Small intestine (tissue), 7 donors: Measurements from ENCODE around the gene ARL6IP4. TPM values are rescaled to one million over a fixed set of nuclear protein-coding genes. Genes with fewer than 3 reads are reported as not detected.

Experiments
- DNase-seq, 2 donors: peaks; one replicate each; pipeline versions ENCODE4 v3.0.0 to v3.0.0-alpha.2; 2013
- FAIRE-seq: peaks from 2 replicates; lab custom pipeline; 2012; peaks lifted over from hg19 to GRCh38; lab: Jason Lieb, UNC
- H3K27ac ChIP-seq, 3 donors: one replicate each; pipeline ENCODE4 v1.5.1; 2013; ENCODE audit warnings: low read length in 2 of 3, mild to moderate bottlenecking in 2 of 3, control low read depth in 1 of 3, inconsistent platforms in 1 of 3, low read depth in 1 of 3, moderate library complexity in 1 of 3
- H3K27me3 ChIP-seq, 3 donors: one replicate each; pipeline ENCODE4 v1.6.1; 2013; ENCODE audit warnings: low read length in 3 of 3, inconsistent platforms in 1 of 3; ENCODE audit not compliant: control insufficient read depth in 3 of 3, insufficient read depth in 3 of 3
- H3K36me3 ChIP-seq, 3 donors: one replicate each; pipeline ENCODE4 v1.6.1; 2013; ENCODE audit warnings: low read length in 3 of 3, inconsistent platforms in 1 of 3, low read depth in 1 of 3, mild to moderate bottlenecking in 1 of 3, moderate library complexity in 1 of 3; ENCODE audit not compliant: control insufficient read depth in 3 of 3, insufficient read depth in 2 of 3
- H3K4me1 ChIP-seq, 3 donors: one replicate each; pipeline ENCODE4 v1.6.1; 2013; ENCODE audit warnings: low read length in 2 of 3, inconsistent platforms in 1 of 3, low read depth in 1 of 3, mild to moderate bottlenecking in 1 of 3, moderate library complexity in 1 of 3; ENCODE audit not compliant: control insufficient read depth in 3 of 3, insufficient read depth in 2 of 3
- H3K4me3 ChIP-seq, 3 donors: one replicate each; pipeline ENCODE4 v1.5.1; 2013; ENCODE audit warnings: low read length in 3 of 3, control low read depth in 1 of 3, inconsistent platforms in 1 of 3, low read depth in 1 of 3, mild to moderate bottlenecking in 1 of 3, moderate library complexity in 1 of 3
- H3K9me3 ChIP-seq, 2 donors: one replicate each; pipeline ENCODE4 v1.6.1; 2013; ENCODE audit warnings: low read depth in 1 of 2, low read length in 1 of 2; ENCODE audit not compliant: control insufficient read depth in 2 of 2, insufficient read depth in 1 of 2
- WGBS, 3 donors: extraction: QIAGEN DNeasy Blood & Tissue Kit; methylation state at CpG; one replicate each; pipeline ENCODE4 v1.1.7; 2013; 5-methylcytosine and 5-hydroxymethylcytosine counted together
- polyA plus RNA-seq, 4 donors: library from polyadenylated mRNA; stranded (reverse) in 3 of 4; unstranded in 1 of 4; fragments of 200-250 nt in 3 of 4; fragments of 120-200 nt in 1 of 4; gene quantifications; one replicate each; pipeline versions ENCODE4 v1.2.1 to v1.2.3, GENCODE V29; 2013
- donor health status: healthy with polysubstance abuse.
- donor health status: control.
- donor health status: control.
- donor health status: Bipolar disorder and iron deficiency.
- donor health status: healthy.

The ARL6IP4 gene
- polyA plus RNA-seq, 4 donors, result 197 to 434 (median 332) TPM

DNA sequence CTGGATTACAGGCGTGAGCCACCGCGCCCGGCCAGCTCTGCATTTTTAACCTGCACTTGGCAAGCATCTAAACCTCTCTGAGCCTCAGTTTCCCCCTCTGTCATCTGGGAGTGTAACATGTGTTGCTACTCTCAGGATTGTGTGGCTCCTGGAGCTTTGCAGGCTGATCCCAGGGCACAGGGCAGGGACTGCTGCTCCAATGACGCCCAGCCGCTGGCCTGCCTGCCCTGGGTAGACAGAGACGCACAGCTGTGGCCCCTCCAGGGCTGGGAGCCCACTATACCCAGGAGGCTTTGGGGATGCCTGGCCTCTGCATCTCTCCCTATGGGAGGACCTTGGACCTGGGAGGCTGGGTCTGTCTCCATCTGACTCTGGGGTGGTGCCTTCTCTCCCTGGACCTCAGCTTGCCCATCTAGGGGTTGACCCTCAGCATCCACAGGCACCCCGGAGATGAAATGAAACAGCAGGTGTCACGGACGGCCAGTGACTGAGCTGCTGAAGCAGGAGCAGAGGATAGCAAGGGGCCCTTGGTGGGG lies 13.7 kb downstream of the ARL6IP4 start:
- Histone ChIP-seq H3K4me1 (peaks cover 0 to 17% (median 0%) of the 10 kb centered on the region in 3 donors), H3K27ac (peak overlapping the region in 2 of 3 donors; percentile 36 to 85), H3K9me3 (no peaks in the 10 kb centered on the region), H3K4me3 (no peak overlapping the region), H3K27me3 (no peaks in the 10 kb centered on the region), H3K36me3 (peaks cover 0 to 69% (median 0%) of the 10 kb centered on the region in 3 donors)
- FAIRE-seq (no peak), DNase-seq (peak in 1 of 2 donors; percentile 21)
- 67 to 85% (median 75%) methylated on average over 10 of the region's 10 CpGs for WGBS, 3 donors

GRCh38 chr12:122994781-122995502 lies 14.5 kb downstream of the ARL6IP4 start:
- DNase-seq (no peak), FAIRE-seq (no peak)
- Histone ChIP-seq H3K27me3 (no peaks in the 10 kb centered on the region), H3K4me1 (peaks cover 0 to 17% (median 0%) of the 10 kb centered on the region in 3 donors), H3K27ac (no peak overlapping the region), H3K4me3 (no peak overlapping the region), H3K9me3 (no peaks in the 10 kb centered on the region), H3K36me3 (peaks cover 0 to 72% (median 0%) of the 10 kb centered on the region in 3 donors)
- 90 to 92% (median 91%) methylated on average over 12 to 13 of the region's 13 CpGs for WGBS, 3 donors

GRCh38 chr12:122995503-122996187 lies 15.2 kb downstream of the ARL6IP4 start:
- Histone ChIP-seq H3K36me3 (peaks cover 0 to 72% (median 0%) of the 10 kb centered on the region in 3 donors), H3K27me3 (no peaks in the 10 kb centered on the region), H3K27ac (no peak overlapping the region), H3K4me3 (no peak overlapping the region), H3K9me3 (no peaks in the 10 kb centered on the region), H3K4me1 (peaks cover 0 to 17% (median 0%) of the 10 kb centered on the region in 3 donors)
- DNase-seq (no peak), FAIRE-seq (no peak)
- 75 to 80% (median 77%) methylated on average over 19 to 20 of the region's 20 CpGs for WGBS, 3 donors

GRCh38 chr12:122996188-122996601 lies 15.7 kb downstream of the ARL6IP4 start:
- 81 to 94% (median 93%) methylated on average over 6 to 7 of the region's 7 CpGs for WGBS, 3 donors

GRCh38 chr12:122996621-122997342 lies 16.3 kb downstream of the ARL6IP4 start:
- WGBS, 3 donors, result 91 to 93% (median 91%) methylated on average over 15 to 16 of the region's 16 CpGs

More at GRCh38 chr12:122996188-122996601, 15.7 kb downstream of the ARL6IP4 start:
- Histone ChIP-seq H3K4me1 (peaks cover 0 to 20% (median 0%) of the 10 kb centered on the region in 3 donors), H3K4me3 (no peak overlapping the region), H3K9me3 (no peaks in the 10 kb centered on the region), H3K36me3 (peaks cover 0 to 73% (median 0%) of the 10 kb centered on the region in 3 donors), H3K27me3 (no peaks in the 10 kb centered on the region), H3K27ac (no peak overlapping the region)
- no peak for DNase-seq
- no peak for FAIRE-seq

DNA sequence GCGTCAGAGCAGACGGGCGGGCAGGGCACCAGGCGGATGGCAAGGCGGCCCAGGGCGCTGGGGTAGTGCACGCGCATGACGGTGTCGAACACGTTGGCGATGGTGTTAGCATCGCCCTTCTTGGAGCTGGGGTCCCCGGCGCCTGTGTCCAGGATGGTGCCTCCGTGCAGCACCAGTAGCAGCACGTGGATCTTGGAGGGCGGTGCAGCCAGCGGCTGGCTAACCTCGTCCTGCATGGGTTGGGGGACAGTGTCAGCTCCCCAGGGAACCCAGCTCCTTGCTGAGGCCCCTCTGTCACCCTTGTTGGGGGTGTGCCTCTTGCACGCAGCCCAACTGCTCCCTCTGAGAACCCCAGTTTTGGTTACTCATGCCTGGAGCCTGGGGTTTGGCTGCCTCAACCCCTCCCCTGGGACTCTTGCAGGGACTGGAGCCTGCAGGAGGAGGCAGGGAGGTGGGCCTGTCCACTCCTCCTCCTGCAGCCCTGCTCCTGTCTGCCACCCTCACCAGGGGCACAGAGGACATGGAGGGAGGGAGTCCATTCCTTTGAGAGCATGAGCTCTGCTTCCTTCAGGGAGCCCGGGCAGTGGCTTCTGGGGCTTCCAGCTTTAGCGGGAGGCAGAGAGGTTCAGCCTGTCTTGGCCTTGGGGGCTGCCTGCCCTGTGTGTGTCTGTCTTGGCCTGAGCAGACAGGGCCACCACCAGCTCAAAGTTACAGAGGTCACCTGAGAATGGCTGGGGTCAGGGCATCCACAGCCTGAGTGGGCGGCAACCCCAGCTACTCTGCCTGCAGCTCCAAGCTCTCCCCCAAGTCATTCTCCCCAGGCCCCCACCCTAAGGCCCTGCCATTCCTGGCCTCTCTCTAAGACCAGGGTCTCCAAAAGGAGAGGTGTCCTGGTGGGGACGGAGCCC lies 17.1 kb downstream of the ARL6IP4 start:
- FAIRE-seq (no peak), DNase-seq (no peak)
- 91 to 97% (median 94%) methylated on average over 25 of the region's 25 CpGs for WGBS, 3 donors
- Histone ChIP-seq H3K4me3 (no peak overlapping the region), H3K36me3 (peaks cover 0 to 60% (median 0%) of the 10 kb centered on the region in 3 donors), H3K9me3 (no peaks in the 10 kb centered on the region), H3K4me1 (peaks cover 0 to 19% (median 0%) of the 10 kb centered on the region in 3 donors), H3K27me3 (no peaks in the 10 kb centered on the region), H3K27ac (no peak overlapping the region)

More at GRCh38 chr12:122996621-122997342, 16.3 kb downstream of the ARL6IP4 start:
- Histone ChIP-seq H3K27ac (no peak overlapping the region), H3K9me3 (no peaks in the 10 kb centered on the region), H3K27me3 (no peaks in the 10 kb centered on the region), H3K4me3 (no peak overlapping the region), H3K4me1 (peaks cover 0 to 22% (median 0%) of the 10 kb centered on the region in 3 donors), H3K36me3 (peaks cover 0 to 67% (median 0%) of the 10 kb centered on the region in 3 donors)
- DNase-seq (no peak), FAIRE-seq (no peak)

- no peaks in the 10 kb centered on the region for H3K27me3 ChIP-seq
- DNase-seq, result no peak
- peaks cover 0 to 62% (median 0%) of the 10 kb centered on the region in 3 donors for H3K36me3 ChIP-seq
- peaks cover 0 to 13% (median 0%) of the 10 kb centered on the region in 3 donors for H3K4me1 ChIP-seq
- H3K4me3 ChIP-seq, result no peak overlapping the region
- no peak for FAIRE-seq
- WGBS, 3 donors, result 79 to 89% (median 88%) methylated on average over 4 of the region's 4 CpGs
- no peak overlapping the region for H3K27ac ChIP-seq
- no peaks in the 10 kb centered on the region for H3K9me3 ChIP-seq
These were observed 17.8 kb downstream of the ARL6IP4 start for GRCh38 chr12:122998316-122998715.
